Osteocyte (in vitro differentiated cells): ENCODE data around the gene GSTM1. TPM values are rescaled to one million over a fixed set of nuclear protein-coding genes. Genes with fewer than 3 reads are reported as not detected.

ENCODE experiments used
- DNase-seq: peaks from one replicate; pipeline ENCODE4 v3.0.0; 2021; ENCODE audit warnings: mixed read lengths; ENCODE audit not compliant: unreplicated experiment; ENCODE audit errors: extremely low spot score
- H3K27ac Mint-ChIP-seq: one replicate; pipeline ENCODE4 v1.8.0; 2021; ENCODE audit warnings: mild to moderate bottlenecking, mixed read lengths; ENCODE audit not compliant: unreplicated experiment
- H3K27me3 Mint-ChIP-seq: one replicate; pipeline ENCODE4 v1.8.0; 2021; ENCODE audit warnings: mixed read lengths; ENCODE audit not compliant: unreplicated experiment
- H3K36me3 Mint-ChIP-seq: one replicate; pipeline ENCODE4 v1.8.0; 2021; ENCODE audit warnings: mixed read lengths; ENCODE audit not compliant: unreplicated experiment
- H3K4me1 Mint-ChIP-seq: one replicate; pipeline ENCODE4 v1.8.0; 2021; ENCODE audit warnings: mixed read lengths; ENCODE audit not compliant: unreplicated experiment
- H3K4me3 Mint-ChIP-seq: one replicate; pipeline ENCODE4 v1.8.0; 2021; ENCODE audit warnings: mild to moderate bottlenecking, moderate library complexity, mixed read lengths; ENCODE audit not compliant: unreplicated experiment
- H3K9me3 Mint-ChIP-seq: one replicate; pipeline ENCODE4 v1.8.0; 2021; ENCODE audit warnings: mixed read lengths; ENCODE audit not compliant: unreplicated experiment
- CTCF ChIP-seq: fragments of 200-600 bp; sonication (generic); IDR thresholded peaks from 2 replicates; pipeline ENCODE4 v1.5.0; 2021; ENCODE audit warnings: antibody characterized with exemption, mild to moderate bottlenecking, moderate library complexity
- total RNA-seq: library from RNA; stranded (reverse); gene quantifications from 2 replicates; pipeline ENCODE4 v1.2.1, GENCODE V29; 2021

The GSTM1 gene
- total RNA-seq, 1 donor from 2014 or later: 7.8 TPM

- H3K9me3 Mint-ChIP-seq: peaks cover 4% of the 10 kb centered on the region
- no peak overlapping the region for H3K27ac Mint-ChIP-seq
- peaks cover 27% of the 10 kb centered on the region for H3K4me1 Mint-ChIP-seq
- DNase-seq: no peak
- H3K4me3 Mint-ChIP-seq: no peak overlapping the region
- peak; percentile 28 for TF ChIP-seq CTCF
- H3K27me3 Mint-ChIP-seq: peaks cover 7% of the 10 kb centered on the region
- peaks cover 2% of the 10 kb centered on the region for H3K36me3 Mint-ChIP-seq
Measured at GRCh38 chr1:109649491-109649914, 38.1 kb upstream of the GSTM1 start.

- H3K27me3 Mint-ChIP-seq: peaks cover 7% of the 10 kb centered on the region
- peaks cover 4% of the 10 kb centered on the region for H3K9me3 Mint-ChIP-seq
- no peak overlapping the region for H3K4me3 Mint-ChIP-seq
- no peak for DNase-seq
- H3K27ac Mint-ChIP-seq: no peak overlapping the region
- H3K4me1 Mint-ChIP-seq: peaks cover 27% of the 10 kb centered on the region
- TF ChIP-seq CTCF: no peak
- peaks cover 2% of the 10 kb centered on the region for H3K36me3 Mint-ChIP-seq
Measured at GRCh38 chr1:109650609-109651008, 37.0 kb upstream of the GSTM1 start.

- Mint-ChIP-seq H3K9me3 (no peaks in the 10 kb centered on the region), H3K27ac (no peak overlapping the region), H3K4me1 (peaks cover 37% of the 10 kb centered on the region), H3K4me3 (no peak overlapping the region), H3K36me3 (no peaks in the 10 kb centered on the region), H3K27me3 (peaks cover 2% of the 10 kb centered on the region)
- DNase-seq: no peak
- TF ChIP-seq CTCF: no peak
Measured at GRCh38 chr1:109652402-109652801, 35.2 kb upstream of the GSTM1 start.

GRCh38 chr1:109653306-109653705 lies 34.3 kb upstream of the GSTM1 start:
- DNase-seq: no peak
- TF ChIP-seq CTCF: no peak
- Mint-ChIP-seq H3K4me3 (no peak overlapping the region), H3K9me3 (no peaks in the 10 kb centered on the region), H3K36me3 (no peaks in the 10 kb centered on the region), H3K27ac (no peak overlapping the region), H3K4me1 (peaks cover 37% of the 10 kb centered on the region), H3K27me3 (peaks cover 2% of the 10 kb centered on the region)

GRCh38 chr1:109654519-109654918 lies 33.1 kb upstream of the GSTM1 start:
- TF ChIP-seq CTCF: no peak
- peaks cover 35% of the 10 kb centered on the region for H3K4me1 Mint-ChIP-seq
- DNase-seq: no peak
- no peaks in the 10 kb centered on the region for H3K9me3 Mint-ChIP-seq
- no peak overlapping the region for H3K27ac Mint-ChIP-seq
- peaks cover 2% of the 10 kb centered on the region for H3K27me3 Mint-ChIP-seq
- H3K4me3 Mint-ChIP-seq: no peak overlapping the region
- H3K36me3 Mint-ChIP-seq: peaks cover 6% of the 10 kb centered on the region
